GM19043 (cell line): ENCODE results near the gene COL20A1.
"Not testable (repeated sequence)": the region's sequence is repeated elsewhere in the genome, so short reads cannot be mapped to it uniquely, and the experiment has no call there.

Experiments used
- ATAC-seq: cut with Tn5 transposase; IDR thresholded peaks from one replicate; pipeline ENCODE4 v1.9.1; 2021; ENCODE audit warnings: low read depth; ENCODE audit not compliant: unreplicated experiment

The COL20A1 gene

GRCh38 chr20:63329331-63330083 lies 36.5 kb downstream of the COL20A1 start:
- ATAC-seq = no peak

- no peak for ATAC-seq
These were observed 37.2 kb downstream of the COL20A1 start for GRCh38 chr20:63330084-63330760.

GRCh38 chr20:63330940-63331339 lies 38.0 kb downstream of the COL20A1 start:
- ATAC-seq = no peak

- no peak for ATAC-seq
These were observed 38.9 kb downstream of the COL20A1 start for GRCh38 chr20:63331741-63332400.

- ATAC-seq = no peak
These were observed 39.7 kb downstream of the COL20A1 start for GRCh38 chr20:63332488-63333240.

GRCh38 chr20:63333241-63333836 lies 40.4 kb downstream of the COL20A1 start:
- no peak for ATAC-seq

- no peak for ATAC-seq
These were observed 41.4 kb downstream of the COL20A1 start for GRCh38 chr20:63334356-63334755.

GRCh38 chr20:63335060-63335459 lies 42.1 kb downstream of the COL20A1 start:
- ATAC-seq = not testable (repeated sequence)

GRCh38 chr20:63335711-63336110 lies 42.7 kb downstream of the COL20A1 start:
- no peak for ATAC-seq

- ATAC-seq = no peak
These were observed 43.3 kb downstream of the COL20A1 start for GRCh38 chr20:63336232-63336752.

GRCh38 chr20:63337786-63338420 lies 44.9 kb downstream of the COL20A1 start:
- ATAC-seq = no peak

GRCh38 chr20:63339154-63340094 lies 46.4 kb downstream of the COL20A1 start:
- ATAC-seq = not testable (repeated sequence)

GRCh38 chr20:63340158-63340688 lies 47.2 kb downstream of the COL20A1 start:
- ATAC-seq = not testable (repeated sequence)

- no peak for ATAC-seq
These were observed 49.8 kb downstream of the COL20A1 start for GRCh38 chr20:63342561-63343459.

- ATAC-seq = no peak
These were observed 50.8 kb downstream of the COL20A1 start for GRCh38 chr20:63343460-63344445.

GRCh38 chr20:63344616-63345327 lies 51.8 kb downstream of the COL20A1 start:
- no peak for ATAC-seq
